HepG2 (cell line): ENCODE data around the gene CEBPB. TPM values are rescaled to one million over a fixed set of nuclear protein-coding genes. Genes with fewer than 3 reads are reported as not detected.
A peak's percentile ranks its signal among the peaks of the same experiment; 100 is the strongest.

Experiments used
- ESRRA ChIP-seq: sonication (generic); formaldehyde crosslinking; IDR thresholded peaks from 2 replicates; pipeline ENCODE4 v1.5.1; 2020; ENCODE audit warnings: mild to moderate bottlenecking, low read depth, missing genetic modification reagents
- IRF9 ChIP-seq: sonication (generic); formaldehyde crosslinking; IDR thresholded peaks from 2 replicates; pipeline ENCODE4 v1.8.0; 2022; ENCODE audit warnings: missing genetic modification reagents, mild to moderate bottlenecking, borderline replicate concordance
- KDM3A ChIP-seq: IDR thresholded peaks from 2 replicates; pipeline ENCODE4 v1.6.1; 2018; ENCODE audit warnings: low read depth, missing compliant biosample characterization
- MAFG ChIP-seq: sonication (generic); formaldehyde crosslinking; IDR thresholded peaks from 2 replicates; pipeline ENCODE4 v1.5.1; 2020; ENCODE audit warnings: mild to moderate bottlenecking, missing genetic modification reagents
- NCOA5 ChIP-seq: sonication (generic); formaldehyde crosslinking; IDR thresholded peaks from 2 replicates; pipeline ENCODE4 v1.4.0; 2020; ENCODE audit warnings: missing genetic modification reagents
- PHF20 ChIP-seq: sonication (generic); formaldehyde crosslinking; IDR thresholded peaks from 2 replicates; pipeline ENCODE4 v1.5.0; 2020; ENCODE audit warnings: mild to moderate bottlenecking, missing genetic modification reagents
- RAD21 ChIP-seq: fragments of 450-650 bp; formaldehyde crosslinking; IDR thresholded peaks from 2 replicates; pipeline ENCODE4 v1.5.0; 2020; ENCODE audit warnings: mild to moderate bottlenecking
- SKIL ChIP-seq: sonication (generic); formaldehyde crosslinking; IDR thresholded peaks from 2 replicates; pipeline ENCODE4 v1.8.0; 2022; ENCODE audit warnings: missing genetic modification reagents, mild to moderate bottlenecking, moderate library complexity, borderline replicate concordance
- SMC3 ChIP-seq: IDR thresholded peaks from 2 replicates; pipeline ENCODE4 v1.6.1; 2011; ENCODE audit warnings: low read length, improper control_type of control experiment
- TOE1 ChIP-seq: sonication (generic); formaldehyde crosslinking; IDR thresholded peaks from 2 replicates; pipeline ENCODE4 v1.4.0; 2020; ENCODE audit warnings: mild to moderate bottlenecking, missing genetic modification reagents
- TRIM22 ChIP-seq: fragments of 450-650 bp; IDR thresholded peaks from 2 replicates; pipeline ENCODE4 v1.6.1; 2017
- ZFP1 ChIP-seq: IDR thresholded peaks from 2 replicates; pipeline ENCODE4 v1.6.1; 2016
- ZNF260 ChIP-seq: sonication (generic); formaldehyde crosslinking; IDR thresholded peaks from 2 replicates; pipeline ENCODE4 v1.4.0; 2020; ENCODE audit warnings: missing genetic modification reagents, low read depth, mild to moderate bottlenecking, borderline replicate concordance
- ZNF496 ChIP-seq: sonication (generic); formaldehyde crosslinking; IDR thresholded peaks from 2 replicates; pipeline ENCODE4 v1.8.1; 2023; ENCODE audit warnings: mild to moderate bottlenecking, moderate library complexity, missing genetic modification reagents; ENCODE audit not compliant: insufficient replicate concordance
- ZNF577 ChIP-seq: sonication (generic); formaldehyde crosslinking; IDR thresholded peaks from 2 replicates; pipeline ENCODE4 v1.4.0; 2020; ENCODE audit warnings: mild to moderate bottlenecking, low read depth, missing genetic modification reagents, borderline replicate concordance
- ZNF598 ChIP-seq: sonication (generic); formaldehyde crosslinking; IDR thresholded peaks from 2 replicates; pipeline ENCODE4 v1.5.1; 2020; ENCODE audit warnings: mild to moderate bottlenecking, missing genetic modification reagents, borderline replicate concordance
- ZNF781 ChIP-seq: sonication (generic); formaldehyde crosslinking; IDR thresholded peaks from 2 replicates; pipeline ENCODE4 v1.5.1; 2020; ENCODE audit warnings: borderline replicate concordance, mild to moderate bottlenecking, missing genetic modification reagents; ENCODE audit errors: not compliant biosample characterization
- ZNF790 ChIP-seq: sonication (generic); formaldehyde crosslinking; IDR thresholded peaks from 2 replicates; pipeline ENCODE4 v1.8.0; 2022; ENCODE audit warnings: missing genetic modification reagents, mild to moderate bottlenecking, borderline replicate concordance
- polyA plus RNA-seq, 8 experiments: library from polyadenylated mRNA; depleted of rRNA in 3 of 8; stranded (reverse) in 7 of 8; unstranded in 1 of 8; fragments of >200 nt; fragmentation: Illumina TruSeq in 4 of 8; extraction: Trizol in 4 of 8; gene quantifications; 2 replicates each; pipeline versions ENCODE4 v1.2.1 to v1.2.3, GENCODE V29; 2011 to 2016; ENCODE audit warnings: low read depth in 4 of 8, missing spikeins in 1 of 8, mixed read lengths in 1 of 8; ENCODE audit not compliant: insufficient read depth in 1 of 8
- total RNA-seq, 5 experiments: library from RNA; depleted of rRNA; stranded (reverse); fragments of >200 nt; fragmentation: Illumina TruSeq; extraction: Trizol; gene quantifications; 2 replicates each; pipeline ENCODE4 v1.2.3, GENCODE V29; 2016; ENCODE audit warnings: low read depth in 1 of 5
- TF ChIP-seq, protein P1 (sequence below): sonication (generic); formaldehyde crosslinking; IDR thresholded peaks from 2 replicates; pipeline ENCODE4 v1.5.1; 2020; ENCODE audit warnings: mild to moderate bottlenecking, moderate library complexity, missing genetic modification reagents
- TF ChIP-seq, protein P2 (sequence below): sonication (generic); formaldehyde crosslinking; IDR thresholded peaks from 2 replicates; pipeline ENCODE4 v1.9.0; 2022; ENCODE audit warnings: low read depth, missing genetic modification reagents

CEBPB gene
- total and polyA plus RNA-seq, 2 of the 13 experiments (the other 11 are each of a cell fraction or from before 2014, with no cell fraction given), result 18.5 to 28.2 TPM

DNA sequence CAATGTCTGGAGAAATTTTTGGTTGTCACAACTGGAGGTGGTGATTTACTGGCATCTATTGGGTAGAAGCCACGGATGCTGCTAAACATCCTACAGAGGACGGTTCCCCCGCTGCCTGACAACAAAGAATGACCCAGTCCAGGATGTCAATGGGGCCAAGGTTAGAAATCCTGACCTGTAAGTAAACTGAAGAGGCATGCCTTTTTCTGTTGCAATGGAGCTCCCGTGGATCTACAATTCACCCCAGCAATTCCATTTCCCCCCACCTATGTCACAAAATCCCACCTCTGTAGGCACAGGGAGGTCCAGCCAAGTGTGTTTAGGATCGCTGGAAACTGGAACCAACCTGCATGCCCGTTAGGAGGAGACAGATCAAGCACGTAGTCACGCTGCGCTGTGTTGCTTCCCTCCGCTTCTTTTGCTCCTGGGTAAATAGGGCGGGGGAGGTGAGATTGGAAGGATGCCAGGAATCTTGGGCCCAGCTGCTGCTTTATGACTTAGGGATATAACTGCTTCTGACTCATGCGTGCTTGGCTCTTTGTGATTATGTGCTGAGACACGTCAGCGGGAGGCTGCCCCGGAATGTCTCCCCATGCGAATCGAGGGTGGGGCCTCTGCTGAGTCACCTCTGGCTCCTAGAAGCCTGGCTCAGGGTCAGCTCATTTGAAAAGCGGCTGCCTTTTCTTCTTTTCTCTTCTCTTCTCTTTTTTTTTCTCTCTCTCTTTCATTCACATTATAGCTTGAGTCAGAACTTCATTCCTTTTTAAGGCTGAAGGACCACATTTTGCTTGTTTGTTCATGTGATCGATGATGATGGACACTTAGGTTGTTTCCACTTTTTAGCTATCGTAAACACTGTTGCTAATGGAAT, 24.7 kb upstream of the CEBPB start (continued):
- TF ChIP-seq ZNF790 (CRISPR knock-in tag) (peak; percentile 94), RAD21 (CRISPR knock-in tag) (peak; percentile 49; the same call in 1 of the 2 replicates), IRF9 (CRISPR knock-in tag) (peak; percentile 71; the same call in 1 of the 2 replicates), PHF20 (CRISPR knock-in tag) (no peak; the same call in 1 of the 2 replicates), ZNF781 (CRISPR knock-in tag) (peak; percentile 98), ZNF598 (CRISPR knock-in tag) (no peak; the same call in none of the 2 replicates), MAFG (CRISPR knock-in tag) (peak; percentile 98), ZNF260 (CRISPR knock-in tag) (no peak), ZNF496 (no peak), KDM3A (peak; percentile 92; the same call in 1 of the 2 replicates), TRIM22 (no peak), TOE1 (CRISPR knock-in tag) (peak; percentile 67; the same call in 1 of the 2 replicates), ZNF577 (CRISPR knock-in tag) (no peak), ZFP1 (peak; percentile 89; the same call in 1 of the 2 replicates), NCOA5 (CRISPR knock-in tag) (no peak), SKIL (CRISPR knock-in tag) (peak; percentile 86), ESRRA (CRISPR knock-in tag) (peak; percentile 93; the same call in 1 of the 2 replicates), SMC3 (no peak)
- TF ChIP-seq, protein P1, sequence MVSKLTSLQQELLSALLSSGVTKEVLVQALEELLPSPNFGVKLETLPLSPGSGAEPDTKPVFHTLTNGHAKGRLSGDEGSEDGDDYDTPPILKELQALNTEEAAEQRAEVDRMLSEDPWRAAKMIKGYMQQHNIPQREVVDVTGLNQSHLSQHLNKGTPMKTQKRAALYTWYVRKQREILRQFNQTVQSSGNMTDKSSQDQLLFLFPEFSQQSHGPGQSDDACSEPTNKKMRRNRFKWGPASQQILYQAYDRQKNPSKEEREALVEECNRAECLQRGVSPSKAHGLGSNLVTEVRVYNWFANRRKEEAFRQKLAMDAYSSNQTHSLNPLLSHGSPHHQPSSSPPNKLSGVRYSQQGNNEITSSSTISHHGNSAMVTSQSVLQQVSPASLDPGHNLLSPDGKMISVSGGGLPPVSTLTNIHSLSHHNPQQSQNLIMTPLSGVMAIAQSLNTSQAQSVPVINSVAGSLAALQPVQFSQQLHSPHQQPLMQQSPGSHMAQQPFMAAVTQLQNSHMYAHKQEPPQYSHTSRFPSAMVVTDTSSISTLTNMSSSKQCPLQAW (CRISPR knock-in tag), result peak; percentile 98
- TF ChIP-seq, protein P2, sequence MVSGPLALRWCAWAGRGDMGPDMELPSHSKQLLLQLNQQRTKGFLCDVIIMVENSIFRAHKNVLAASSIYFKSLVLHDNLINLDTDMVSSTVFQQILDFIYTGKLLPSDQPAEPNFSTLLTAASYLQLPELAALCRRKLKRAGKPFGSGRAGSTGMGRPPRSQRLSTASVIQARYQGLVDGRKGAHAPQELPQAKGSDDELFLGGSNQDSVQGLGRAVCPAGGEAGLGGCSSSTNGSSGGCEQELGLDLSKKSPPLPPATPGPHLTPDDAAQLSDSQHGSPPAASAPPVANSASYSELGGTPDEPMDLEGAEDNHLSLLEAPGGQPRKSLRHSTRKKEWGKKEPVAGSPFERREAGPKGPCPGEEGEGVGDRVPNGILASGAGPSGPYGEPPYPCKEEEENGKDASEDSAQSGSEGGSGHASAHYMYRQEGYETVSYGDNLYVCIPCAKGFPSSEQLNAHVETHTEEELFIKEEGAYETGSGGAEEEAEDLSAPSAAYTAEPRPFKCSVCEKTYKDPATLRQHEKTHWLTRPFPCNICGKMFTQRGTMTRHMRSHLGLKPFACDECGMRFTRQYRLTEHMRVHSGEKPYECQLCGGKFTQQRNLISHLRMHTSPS, result no peak; the same call in 1 of the 2 replicates
